B cell (primary cell): Measurements from ENCODE around the gene RBM19.

ENCODE experiments used
- CTCF ChIP-seq: fragments of 200-600 bp; IDR thresholded peaks from one replicate; pipeline ENCODE4 v1.8.0; 2022; ENCODE audit warnings: antibody characterized with exemption, mild to moderate bottlenecking
- EZH2 ChIP-seq: IDR thresholded peaks from 2 replicates; pipeline ENCODE4 v1.6.1; 2012; ENCODE audit warnings: borderline replicate concordance, low read depth, mild to moderate bottlenecking, moderate library complexity, low read length; ENCODE audit not compliant: insufficient read depth, poor library complexity, severe bottlenecking

- TF ChIP-seq EZH2 (no peak), CTCF (no peak)
Measured at GRCh38 chr12:113936460-113936859, 29.7 kb downstream of the RBM19 start.
